ENCODE measurements around the gene PDE4B.
"Not testable (repeated sequence)": the region's sequence is repeated elsewhere in the genome, so short reads cannot be mapped to it uniquely, and the experiment has no call there.

Gene PDE4B

DNA sequence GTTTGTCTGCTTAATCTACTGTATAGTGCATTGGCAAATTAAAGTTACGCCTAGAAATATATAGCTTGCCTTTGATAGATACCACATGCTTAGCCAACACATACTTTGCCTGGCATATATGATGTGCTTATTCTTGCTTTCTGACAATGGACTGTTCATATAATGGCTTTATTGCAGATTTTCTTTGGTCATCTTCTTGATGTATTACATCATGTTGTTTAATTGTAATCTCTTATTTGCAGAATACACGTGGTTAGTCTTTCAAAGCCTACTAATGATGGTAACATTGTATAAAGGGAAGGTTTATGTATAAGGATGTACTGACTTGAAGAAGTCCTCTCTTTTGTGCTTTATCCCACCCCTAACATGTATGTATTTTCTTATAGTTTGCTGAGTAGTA lies 201.5 kb downstream of the PDE4B start:
- DNase-seq (ENCODE audit: low read depth) = no peak

DNA sequence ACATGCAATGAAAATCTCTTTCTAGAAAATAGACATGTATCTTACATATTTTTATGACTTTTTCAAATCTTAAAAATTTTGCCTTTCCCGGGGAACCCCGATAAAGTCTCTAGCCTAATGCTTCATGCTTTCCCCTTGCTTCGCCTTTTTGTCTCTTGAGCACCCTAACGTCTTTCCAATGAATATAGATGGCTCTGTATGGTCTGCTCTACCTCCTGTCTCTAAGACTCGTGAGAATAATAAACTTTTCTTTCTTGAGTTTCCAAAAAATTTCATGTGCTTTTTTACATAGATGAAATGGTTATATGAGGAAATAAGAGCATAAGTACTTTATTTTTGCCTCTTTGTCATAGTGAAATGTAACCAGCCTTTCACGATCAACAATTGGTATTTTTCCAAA lies 202.6 kb downstream of the PDE4B start:
- no peak for DNase-seq (ENCODE audit: low read depth)

DNA sequence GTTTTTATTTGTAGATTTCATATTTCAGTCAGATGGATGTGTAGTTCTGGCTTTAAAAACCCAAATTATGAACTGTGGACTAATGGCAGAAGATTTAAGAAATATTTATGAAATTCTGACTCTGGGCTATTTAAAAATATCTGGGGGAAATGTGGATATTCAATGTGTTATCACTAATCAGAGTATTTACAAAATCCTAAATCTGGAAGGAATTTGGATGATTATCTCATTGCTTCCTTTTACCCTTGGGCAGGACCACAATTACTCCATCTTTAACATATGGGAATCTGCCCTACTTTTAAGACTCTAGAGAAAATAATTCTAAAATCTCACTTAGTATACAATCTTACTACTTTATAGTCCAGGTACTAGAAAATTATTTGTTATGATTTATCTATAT lies 203.2 kb downstream of the PDE4B start:
- DNase-seq (ENCODE audit: low read depth) = no peak

DNA sequence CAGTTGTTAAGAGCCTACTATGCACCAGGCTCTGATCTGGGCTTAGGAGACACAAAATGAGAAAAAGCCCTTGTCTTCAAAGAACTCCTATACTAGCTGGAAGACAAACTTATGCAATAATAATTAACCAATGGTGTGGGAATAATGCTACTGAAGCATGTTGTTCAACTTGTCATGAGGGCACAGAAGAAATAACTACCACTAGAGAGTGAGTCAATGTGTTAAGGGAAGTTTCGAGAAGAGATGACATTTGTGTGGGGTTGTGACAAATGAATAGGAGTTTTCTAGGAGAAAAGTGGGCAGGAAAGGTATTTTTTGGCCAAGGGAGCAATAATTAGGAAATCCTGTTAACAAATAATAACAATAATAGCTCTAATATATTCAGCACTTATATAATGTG lies 205.0 kb downstream of the PDE4B start:
- no peak for DNase-seq (ENCODE audit: low read depth)

DNA sequence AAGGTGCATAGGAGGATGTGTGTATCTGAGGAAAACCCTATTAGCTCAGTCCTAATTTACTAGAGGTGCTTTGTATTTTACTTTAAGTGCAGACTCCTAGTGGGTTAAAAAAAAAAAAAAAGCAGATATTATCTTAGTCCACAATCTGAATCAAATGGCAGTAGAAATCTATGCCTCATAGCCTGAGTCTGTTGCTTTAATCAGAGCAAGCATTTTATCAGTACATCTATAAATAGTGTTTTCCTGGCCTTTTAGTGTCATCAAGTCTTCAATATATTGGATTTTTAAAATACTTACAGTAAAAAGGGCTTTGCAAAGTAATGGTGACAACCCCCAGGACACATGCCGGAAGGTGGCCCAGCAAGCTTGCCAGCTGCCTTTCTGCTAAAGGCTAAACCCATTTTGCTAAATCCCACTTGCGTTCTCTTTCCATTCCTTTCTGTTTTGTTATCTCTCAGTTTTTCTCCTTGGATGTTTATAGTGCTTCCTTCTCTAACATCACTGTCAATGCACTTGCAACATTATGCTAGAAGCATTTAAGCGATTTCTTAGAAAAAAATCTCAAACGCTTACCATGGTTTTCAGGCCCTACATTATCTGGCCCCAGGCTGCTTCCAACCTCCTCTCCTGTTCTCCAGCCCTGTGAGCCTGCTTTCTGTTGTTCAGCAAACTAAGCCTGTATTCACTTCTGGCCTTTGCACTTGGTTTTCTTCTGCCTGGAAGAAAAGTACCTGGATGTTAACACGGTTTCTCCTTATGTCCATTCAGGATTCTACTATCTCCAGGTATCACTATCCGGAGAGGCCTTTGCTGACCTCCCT lies 206.3 kb downstream of the PDE4B start:
- DNase-seq (ENCODE audit: low read depth) = no peak

DNA sequence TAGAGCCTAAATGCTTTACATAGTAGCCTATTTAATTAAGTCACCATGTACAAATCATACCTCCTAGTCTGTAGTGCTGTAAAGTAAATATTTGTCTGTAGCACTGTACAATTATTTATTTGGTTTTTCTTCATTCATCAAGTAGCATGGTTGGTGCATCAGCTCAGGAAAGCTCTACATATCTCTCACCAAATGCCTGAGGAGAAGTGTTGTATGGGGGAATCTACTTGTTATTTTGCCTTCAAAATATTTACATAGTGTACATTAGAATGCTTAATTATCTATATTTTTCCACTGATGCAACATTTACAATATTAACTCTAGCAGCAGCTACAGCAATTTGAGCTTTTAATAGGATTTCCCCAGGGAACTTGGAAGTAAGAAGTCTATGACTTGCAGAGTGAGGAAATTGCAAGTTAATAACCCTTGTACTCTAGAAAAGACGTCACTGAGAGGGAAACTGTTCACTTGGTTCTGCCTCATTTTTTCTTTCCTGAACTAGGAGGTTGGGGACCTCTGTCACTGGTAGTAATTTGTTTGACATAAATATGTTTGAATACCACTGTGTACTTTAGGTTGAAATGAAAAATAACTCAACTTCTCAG lies 207.4 kb downstream of the PDE4B start:
- DNase-seq (ENCODE audit: low read depth) = no peak

DNA sequence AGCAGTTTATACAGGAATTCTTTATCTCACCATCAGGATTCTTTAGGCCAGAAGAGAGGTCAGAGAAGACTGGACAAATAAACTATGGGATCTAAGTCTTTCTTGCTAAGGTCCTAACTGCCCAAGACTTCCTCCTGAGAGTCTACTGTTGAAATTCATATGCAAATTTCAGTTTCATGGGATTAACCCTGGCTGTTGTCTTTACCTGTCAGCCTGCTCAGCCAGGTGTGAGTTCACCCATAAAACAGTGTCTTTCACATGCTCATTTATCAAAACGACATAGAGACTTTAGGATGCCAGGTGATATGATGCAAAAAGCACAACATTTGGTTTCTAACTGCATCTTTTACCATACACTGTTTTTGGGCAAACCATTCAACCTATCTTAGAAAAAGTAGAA lies 211.0 kb downstream of the PDE4B start:
- DNase-seq (ENCODE audit: low read depth) = no peak

DNA sequence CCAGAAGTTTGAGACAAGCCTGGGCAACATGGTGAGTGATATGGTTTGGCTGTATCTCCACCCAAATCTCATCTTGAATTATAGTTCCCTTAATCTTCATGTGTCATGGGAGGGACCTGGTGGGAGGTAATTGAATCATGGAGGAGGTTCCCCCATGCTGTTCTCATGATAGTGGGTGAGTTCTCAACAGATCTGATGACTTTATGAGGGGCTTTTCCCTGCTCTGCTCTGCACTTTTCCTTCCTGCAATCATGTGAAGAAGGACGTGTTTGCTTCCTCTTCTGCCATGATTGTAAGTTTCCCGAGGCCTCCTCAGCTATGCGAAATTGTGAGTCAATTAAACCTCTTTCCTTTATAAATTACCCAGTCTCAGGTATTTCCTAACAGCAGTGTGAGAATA lies 213.8 kb downstream of the PDE4B start:
- not testable (repeated sequence) for DNase-seq (ENCODE audit: low read depth)

DNA sequence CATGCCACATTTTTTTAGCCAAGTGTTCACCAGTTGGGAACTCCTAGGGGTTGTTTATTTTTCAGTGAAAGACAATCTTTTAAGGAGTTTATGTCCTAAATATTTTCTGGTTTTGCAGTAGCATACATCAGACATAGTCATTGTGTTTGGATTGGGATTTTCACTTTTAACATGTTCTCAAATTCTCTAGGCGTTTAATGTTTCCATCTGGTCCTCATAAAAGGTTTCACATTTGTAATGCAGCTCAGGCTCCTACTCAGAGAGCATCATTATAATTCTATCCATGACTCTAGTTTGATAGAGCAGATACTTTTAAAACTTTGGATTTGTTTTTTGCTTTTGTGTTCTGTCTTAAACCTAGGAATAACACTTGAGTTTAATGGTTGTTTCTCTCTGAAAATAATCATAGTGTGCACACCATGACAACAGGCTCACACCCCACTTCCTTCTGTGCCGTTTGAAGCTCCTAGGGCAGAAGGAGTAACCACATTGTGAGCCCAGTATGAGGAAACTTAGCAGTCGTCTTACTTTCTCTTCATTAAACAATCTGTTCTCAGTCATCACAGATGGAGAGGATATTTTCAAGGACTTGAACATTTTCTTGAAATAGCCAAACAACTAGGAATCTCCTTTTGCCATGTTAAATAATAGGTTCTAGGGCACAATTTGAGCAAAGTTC lies 219.6 kb downstream of the PDE4B start:
- no peak for DNase-seq (ENCODE audit: low read depth)

DNA sequence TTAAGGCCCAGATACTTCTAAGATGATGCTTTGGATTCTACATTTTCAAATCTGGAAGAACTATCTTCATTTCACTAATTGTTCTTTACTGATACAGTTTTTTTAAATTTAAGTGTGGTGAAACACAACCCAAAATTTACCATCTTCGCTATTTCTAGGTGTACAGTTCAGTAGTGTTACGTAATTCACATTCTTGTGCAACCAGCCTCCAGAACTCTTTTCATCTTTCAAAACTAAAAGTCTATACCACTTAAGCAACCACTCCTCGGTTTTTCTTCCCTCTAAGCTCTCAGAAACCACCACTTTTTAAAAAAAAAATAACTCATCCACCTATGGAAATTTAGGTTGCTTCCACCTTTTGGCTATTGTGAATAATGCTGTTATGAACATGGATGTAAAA lies 220.7 kb downstream of the PDE4B start:
- no peak for DNase-seq (ENCODE audit: low read depth)

DNA sequence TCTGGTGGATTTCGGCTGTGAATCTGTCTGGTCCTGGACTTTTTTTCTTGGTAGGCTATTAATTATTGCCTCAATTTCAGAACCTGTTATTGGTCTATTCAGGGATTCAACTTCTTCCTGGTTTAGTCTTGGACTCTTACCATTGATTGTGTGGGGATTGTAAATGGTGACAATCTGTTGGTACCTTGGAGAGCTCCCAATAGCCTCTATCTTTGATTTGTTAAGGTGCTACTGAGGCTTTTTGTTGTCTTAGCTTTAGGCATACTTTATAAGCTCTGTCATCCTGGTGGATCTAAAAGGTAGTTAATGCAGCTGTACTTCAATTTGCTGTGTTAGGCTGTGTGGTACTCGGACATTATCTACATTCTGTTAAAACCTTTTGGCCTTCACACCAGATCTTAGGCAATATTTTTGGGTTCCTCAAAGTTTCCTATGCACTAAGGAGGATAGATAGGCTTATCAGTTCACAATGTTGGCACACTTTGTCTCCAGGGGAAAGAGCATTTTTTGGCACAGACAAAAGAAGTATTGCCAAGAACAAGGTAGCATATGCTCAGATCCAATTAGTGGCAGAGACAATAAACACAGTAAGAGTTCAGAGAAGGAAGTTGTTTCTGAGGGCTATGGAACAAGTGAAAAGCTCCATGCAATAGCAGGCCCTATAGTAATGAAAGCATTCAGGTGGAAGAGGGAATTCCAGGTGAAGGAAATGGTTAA lies 230.4 kb downstream of the PDE4B start:
- DNase-seq (ENCODE audit: low read depth) = peak; percentile 35

DNA sequence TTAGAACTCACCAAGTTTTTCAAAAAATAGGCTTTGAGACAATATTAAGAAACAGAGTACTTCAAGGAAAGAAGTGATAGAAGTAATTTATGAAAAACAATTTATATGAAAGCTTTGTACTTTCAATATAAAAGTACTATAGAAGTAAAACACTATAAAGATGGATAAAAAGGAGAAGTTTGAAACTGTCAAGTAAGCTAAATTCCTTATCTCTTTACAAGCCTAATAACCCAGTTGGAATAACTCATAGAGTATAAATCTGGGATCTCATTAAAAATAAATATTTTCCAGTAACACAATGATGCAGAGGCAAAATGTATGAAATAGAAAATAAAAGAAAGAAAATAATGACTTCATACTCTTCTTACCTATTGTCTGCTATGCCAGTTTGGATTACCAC lies 232.5 kb downstream of the PDE4B start:
- no peak for DNase-seq (ENCODE audit: low read depth)

DNA sequence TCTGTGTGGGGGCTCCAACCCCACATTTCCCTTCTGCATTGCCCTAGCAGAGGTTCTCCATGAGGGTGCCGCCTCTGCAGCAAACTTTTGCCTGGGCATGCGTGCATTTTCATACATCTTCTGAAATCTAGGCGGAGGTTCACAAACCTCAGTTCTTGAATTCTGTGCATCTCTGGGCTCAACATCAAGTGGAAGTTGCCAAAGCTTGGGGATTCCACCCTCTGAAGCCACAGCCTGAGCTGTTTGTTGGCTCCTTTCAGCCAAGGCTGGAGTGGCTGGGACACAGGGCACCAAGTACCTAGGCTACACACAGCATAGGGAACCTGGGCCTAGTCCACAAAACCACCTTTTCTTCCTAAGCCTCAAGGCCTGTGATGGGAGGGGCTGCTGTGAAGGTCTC lies 235.3 kb downstream of the PDE4B start:
- DNase-seq (ENCODE audit: low read depth) = no peak

DNA sequence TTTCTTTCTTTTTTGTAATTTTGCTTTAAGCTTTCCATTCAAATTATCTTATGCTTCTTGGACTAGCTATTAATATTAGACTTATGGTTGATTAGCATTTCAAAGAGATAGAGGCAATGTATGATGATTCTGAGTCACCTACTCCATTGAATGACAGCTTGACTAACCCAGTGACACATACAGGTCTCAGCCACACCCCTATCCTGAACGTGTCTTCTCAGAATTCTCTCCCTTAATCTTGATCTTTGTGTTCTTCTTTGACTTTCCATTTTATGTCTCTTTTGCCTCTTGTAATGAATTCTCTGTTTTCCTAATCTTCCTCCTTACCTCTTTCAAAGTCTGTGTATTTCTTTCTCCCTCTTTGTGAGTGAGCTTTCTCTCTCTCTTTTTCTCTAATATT lies 241.1 kb downstream of the PDE4B start:
- peak; percentile 28 for DNase-seq (ENCODE audit: low read depth)

DNA sequence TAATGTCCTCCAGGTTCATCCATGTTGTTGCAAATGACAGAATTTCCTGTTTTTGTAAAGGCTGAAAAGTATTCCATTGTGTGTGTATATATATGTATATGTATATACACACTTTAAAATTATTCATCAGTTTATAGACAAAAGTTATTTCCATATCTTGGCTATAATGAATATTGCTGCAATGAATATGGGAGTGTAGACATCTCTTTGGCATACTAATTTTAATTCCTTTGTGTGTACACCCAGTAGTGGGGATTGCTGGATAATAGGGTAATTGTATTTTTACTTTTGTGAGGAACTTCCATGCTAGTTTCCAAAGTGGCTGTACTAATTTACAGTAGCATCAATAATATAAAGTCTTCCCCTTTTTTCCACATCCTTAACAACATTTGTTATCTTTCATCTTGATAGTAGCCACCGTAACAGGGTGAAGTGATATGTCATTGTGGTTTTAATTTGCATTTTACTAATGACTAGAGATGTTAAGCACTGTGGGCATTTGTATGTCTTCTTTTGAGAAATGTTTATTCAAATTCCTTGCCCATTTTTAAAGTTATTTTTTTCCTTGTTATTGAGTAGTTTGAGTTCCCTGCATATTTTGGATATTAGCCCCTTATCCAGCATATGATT lies 243.0 kb downstream of the PDE4B start:
- no peak for DNase-seq (ENCODE audit: low read depth)

DNA sequence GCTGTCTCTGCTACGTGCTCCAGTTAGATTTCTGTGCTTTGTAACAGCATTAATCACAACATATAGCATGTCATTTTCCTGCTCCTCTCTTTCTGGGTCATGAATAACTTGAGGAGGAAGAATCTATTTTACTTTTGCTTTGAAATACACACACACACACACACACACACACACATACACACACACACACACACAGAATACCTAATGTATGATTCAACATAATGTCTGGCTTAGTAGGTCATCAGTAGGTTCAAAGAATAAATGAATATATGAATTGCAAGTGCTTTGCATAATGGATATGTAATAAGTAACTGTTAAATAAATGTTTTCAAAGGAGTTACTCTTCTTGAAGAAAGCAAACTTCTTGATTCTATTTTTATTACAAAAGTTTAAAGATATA lies 249.0 kb downstream of the PDE4B start:
- DNase-seq (ENCODE audit: low read depth) = peak; percentile 27

DNA sequence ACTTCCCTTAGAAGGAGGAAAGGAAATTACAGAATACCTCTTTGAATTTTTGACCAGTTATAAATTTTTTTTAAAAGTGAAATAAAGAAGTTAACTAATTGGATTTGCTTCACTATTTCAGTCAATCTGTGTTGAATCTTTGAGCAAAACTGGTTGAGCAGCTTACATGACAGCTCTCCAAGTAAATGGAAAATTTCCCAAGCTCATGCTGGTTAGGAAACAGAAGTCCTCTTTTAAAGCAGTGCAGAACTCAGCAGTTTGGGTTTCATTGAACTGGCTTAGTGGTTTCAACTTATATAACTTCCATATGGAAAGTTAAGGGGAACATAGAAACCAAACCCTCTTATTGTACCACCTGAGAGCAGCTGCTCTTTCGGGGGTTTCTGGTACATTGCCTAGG lies 250.5 kb downstream of the PDE4B start:
- DNase-seq (ENCODE audit: low read depth) = no peak

DNA sequence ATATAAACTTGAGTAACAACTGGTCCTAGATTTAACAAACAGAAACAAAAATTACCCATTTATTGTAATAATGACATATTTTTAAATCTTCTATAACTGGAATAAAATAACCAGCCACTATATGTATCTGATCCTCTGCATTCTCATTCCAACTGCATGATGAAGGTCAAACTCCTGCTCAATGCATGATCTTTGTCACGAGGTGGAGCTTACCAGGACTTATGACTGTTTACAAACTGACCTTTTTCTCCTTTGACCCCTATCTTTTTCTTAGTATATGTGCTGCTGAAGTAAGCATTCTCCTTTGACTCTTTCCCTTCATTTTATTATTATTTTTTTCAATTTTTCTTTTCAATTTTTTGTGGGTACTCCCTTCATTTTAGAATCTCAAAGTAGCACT lies 252.2 kb downstream of the PDE4B start:
- DNase-seq (ENCODE audit: low read depth) = no peak

DNA sequence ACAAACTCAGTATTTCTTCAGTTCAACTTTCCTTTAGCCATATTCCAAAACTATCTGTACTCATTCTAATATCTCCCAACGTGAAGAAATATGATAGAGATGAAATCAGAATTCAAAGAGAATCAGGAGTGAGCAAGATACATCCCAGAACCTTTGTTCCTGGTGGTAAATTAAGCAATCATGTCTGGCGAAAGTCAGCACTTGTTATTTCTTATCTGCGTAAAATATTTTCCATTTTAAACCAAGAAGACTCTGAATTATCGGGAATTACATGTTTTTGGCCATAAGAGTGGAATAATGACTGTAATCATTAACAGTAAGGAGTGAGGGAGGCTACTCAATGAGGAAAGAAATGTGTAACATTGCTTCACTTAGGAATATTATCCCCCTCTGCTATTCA lies 253.7 kb downstream of the PDE4B start:
- DNase-seq (ENCODE audit: low read depth) = no peak

DNA sequence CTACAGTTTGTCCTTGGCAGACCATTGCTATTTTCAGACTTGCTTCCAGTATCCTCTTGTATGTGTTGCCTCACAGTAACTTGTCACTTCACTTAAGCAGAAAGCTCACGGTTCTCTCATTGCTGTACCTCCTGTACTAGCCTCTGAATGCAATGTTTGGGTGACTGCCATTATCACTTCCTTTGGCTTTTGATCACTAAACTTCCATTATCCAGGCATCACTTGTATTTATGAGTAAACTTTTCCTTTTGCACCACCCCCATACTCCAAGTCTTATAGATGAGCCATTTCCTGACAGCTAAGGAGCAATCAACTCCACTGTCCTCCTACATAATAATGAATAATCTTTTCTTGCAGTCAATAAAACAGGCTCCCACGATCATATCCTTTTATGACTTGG lies 255.3 kb downstream of the PDE4B start:
- DNase-seq (ENCODE audit: low read depth) = peak; percentile 66

DNA sequence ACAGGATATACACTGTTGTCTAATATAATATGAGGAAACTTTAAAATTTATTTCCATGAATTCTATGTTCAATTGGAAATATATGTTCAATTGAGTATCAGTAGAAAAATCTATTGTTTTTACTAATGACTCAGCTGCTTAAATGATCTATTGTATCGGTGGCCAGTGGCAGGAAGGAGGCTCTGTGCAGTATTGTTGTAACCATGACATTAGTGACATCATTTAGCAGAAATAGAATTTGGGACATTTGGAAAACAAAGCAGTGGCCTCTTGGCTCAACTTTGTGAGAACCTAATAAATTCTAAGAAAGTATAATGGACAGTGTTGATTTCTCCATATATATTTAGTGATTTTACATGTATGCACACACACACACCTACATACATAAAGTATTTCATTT lies 257.4 kb downstream of the PDE4B start:
- no peak for DNase-seq (ENCODE audit: low read depth)

DNA sequence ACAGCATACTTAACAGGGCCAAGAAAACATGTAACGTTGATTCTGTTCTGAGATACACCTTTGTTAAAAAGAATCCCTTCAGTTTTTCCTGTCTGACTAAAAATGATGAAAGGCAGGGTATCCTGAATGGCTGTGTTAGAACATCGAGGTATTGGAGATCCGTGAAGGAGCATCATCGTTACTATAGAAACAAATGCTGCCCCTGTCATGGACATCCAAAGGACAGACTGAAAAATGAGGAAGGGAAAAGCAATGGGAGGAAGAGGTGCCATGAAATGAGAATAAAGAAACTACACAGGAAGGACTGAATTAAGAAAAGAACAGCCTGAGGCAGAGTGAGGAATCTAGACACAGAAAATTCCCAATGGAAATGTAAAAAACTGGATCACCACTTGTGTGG lies 257.9 kb downstream of the PDE4B start:
- no peak for DNase-seq (ENCODE audit: low read depth)

Data from ELR (cell line).